ENCODE measurements around the gene SPACA7.

SPACA7 gene

GRCh38 chr13:112376050-112376681 is at the start of gene SPACA7:
TSS of gene SPACA7 (plus strand) at chr13:112376355. CDS start at chr13:112376386, 31 bp downstream.
- ATAC-seq = no peak
- no peak for TF ChIP-seq CSRNP3 (CRISPR knock-in tag; IDR thresholded peaks at IDR 0.05)
- no peak for TF ChIP-seq ZNF70 (CRISPR knock-in tag; IDR thresholded peaks at IDR 0.05)
- TF ChIP-seq POU6F1 (CRISPR knock-in tag; IDR thresholded peaks at IDR 0.05; ENCODE audit: borderline replicate concordance, low read depth) = no peak
- no peak for TF ChIP-seq TSHZ2 (CRISPR knock-in tag; IDR thresholded peaks at IDR 0.05)
- no peak for TF ChIP-seq SNAI2 (CRISPR knock-in tag; IDR thresholded peaks at IDR 0.05)
- no peak for TF ChIP-seq TCF4 (CRISPR knock-in tag; IDR thresholded peaks at IDR 0.05; ENCODE audit: borderline replicate concordance)
- no peak for TF ChIP-seq TOX (CRISPR knock-in tag; IDR thresholded peaks at IDR 0.05; ENCODE audit: borderline replicate concordance)
- TF ChIP-seq PPARA (CRISPR knock-in tag; IDR thresholded peaks at IDR 0.05; ENCODE audit: borderline replicate concordance) = no peak
- no peak for TF ChIP-seq ISL1 (CRISPR knock-in tag; IDR thresholded peaks at IDR 0.05)
- no peak for TF ChIP-seq ZFP30 (CRISPR knock-in tag; IDR thresholded peaks at IDR 0.05)
- TF ChIP-seq ZNF565 (CRISPR knock-in tag; conservative IDR thresholded peaks at IDR 0.05; ENCODE audit: low read depth) = no peak
- TF ChIP-seq ZNF8 (CRISPR knock-in tag; IDR thresholded peaks at IDR 0.05) = no peak
- no peak for TF ChIP-seq RARB (CRISPR knock-in tag; IDR thresholded peaks at IDR 0.05)
- no peak for TF ChIP-seq GLIS3 (CRISPR knock-in tag; IDR thresholded peaks at IDR 0.05)
- no peak for TF ChIP-seq PATZ1 (CRISPR knock-in tag; IDR thresholded peaks at IDR 0.05; ENCODE audit: borderline replicate concordance)
- no peak for TF ChIP-seq BACH2 (CRISPR knock-in tag; IDR thresholded peaks at IDR 0.05; ENCODE audit: borderline replicate concordance)

- no peak for TF ChIP-seq ZFP30 (CRISPR knock-in tag; IDR thresholded peaks at IDR 0.05)
- TF ChIP-seq TOX (CRISPR knock-in tag; IDR thresholded peaks at IDR 0.05; ENCODE audit: borderline replicate concordance) = no peak
- no peak for TF ChIP-seq CSRNP3 (CRISPR knock-in tag; IDR thresholded peaks at IDR 0.05)
- no peak for TF ChIP-seq ISL1 (CRISPR knock-in tag; IDR thresholded peaks at IDR 0.05)
- TF ChIP-seq ZNF565 (CRISPR knock-in tag; conservative IDR thresholded peaks at IDR 0.05; ENCODE audit: low read depth) = no peak
- no peak for TF ChIP-seq OSR1 (CRISPR knock-in tag; IDR thresholded peaks at IDR 0.05)
- no peak for TF ChIP-seq BACH2 (CRISPR knock-in tag; IDR thresholded peaks at IDR 0.05; ENCODE audit: borderline replicate concordance)
- TF ChIP-seq POU6F1 (CRISPR knock-in tag; IDR thresholded peaks at IDR 0.05; ENCODE audit: borderline replicate concordance, low read depth) = no peak
- no peak for TF ChIP-seq GLIS3 (CRISPR knock-in tag; IDR thresholded peaks at IDR 0.05)
- no peak for TF ChIP-seq ARNTL (CRISPR knock-in tag; IDR thresholded peaks at IDR 0.05; ENCODE audit: borderline replicate concordance, low read depth)
- TF ChIP-seq PPARA (CRISPR knock-in tag; IDR thresholded peaks at IDR 0.05; ENCODE audit: borderline replicate concordance) = no peak
- TF ChIP-seq ESRRG (CRISPR knock-in tag; IDR thresholded peaks at IDR 0.05) = no peak
- ATAC-seq = no peak
These were observed 49.3 kb upstream of the SPACA7 start for GRCh38 chr13:112326821-112327370.

All from SK-N-SH treated with all-trans-retinoic acid at 6 μM for 48 hours (cell line).